T-helper 1 cell treated with Interleukin-12 subunit alpha and Interleukin-12 subunit beta and Interleukin-4 antibody, amounts not matched to agents 30 μg/mL and 1 μg/mL, for 36 hours (primary cell): Measurements from ENCODE around the gene MKLN1.
A peak's percentile ranks its signal among the peaks of the same experiment; 100 is the strongest.
"Not testable (repeated sequence)": the region's sequence is repeated elsewhere in the genome, so short reads cannot be mapped to it uniquely, and the experiment has no call there.

Source experiments
- H3K27ac Mint-ChIP-seq: one replicate; pipeline ENCODE4 v1.8.0; 2021; ENCODE audit warnings: mild to moderate bottlenecking, mixed read lengths
- H3K27me3 Mint-ChIP-seq: one replicate; pipeline ENCODE4 v1.8.0; 2021; ENCODE audit warnings: low read depth, mixed read lengths
- H3K36me3 Mint-ChIP-seq: one replicate; pipeline ENCODE4 v1.8.0; 2021; ENCODE audit warnings: low read depth, mixed read lengths
- H3K4me1 Mint-ChIP-seq: one replicate; pipeline ENCODE4 v1.8.0; 2021; ENCODE audit warnings: low read depth, mixed read lengths
- H3K4me3 Mint-ChIP-seq: one replicate; pipeline ENCODE4 v1.8.0; 2021; ENCODE audit warnings: mild to moderate bottlenecking, moderate library complexity, mixed read lengths
- H3K9me3 Mint-ChIP-seq: one replicate; pipeline ENCODE4 v1.8.0; 2021; ENCODE audit warnings: mixed read lengths

MKLN1 gene

GRCh38 chr7:131300572-131301466, 26.9 kb upstream of the MKLN1 start:
- Mint-ChIP-seq H3K4me1 (no peaks in the 10 kb centered on the region), H3K27me3 (no peaks in the 10 kb centered on the region), H3K36me3 (no peaks in the 10 kb centered on the region), H3K4me3 (no peak overlapping the region), H3K27ac (no peak overlapping the region), H3K9me3 (peaks cover 2% of the 10 kb centered on the region)

GRCh38 chr7:131302446-131302845, 25.2 kb upstream of the MKLN1 start:
- Mint-ChIP-seq H3K9me3 (peaks cover 11% of the 10 kb centered on the region), H3K27ac (no peak overlapping the region), H3K4me1 (no peaks in the 10 kb centered on the region), H3K4me3 (no peak overlapping the region), H3K36me3 (no peaks in the 10 kb centered on the region), H3K27me3 (no peaks in the 10 kb centered on the region)

- H3K9me3 Mint-ChIP-seq: peaks cover 16% of the 10 kb centered on the region
- H3K36me3 Mint-ChIP-seq: no peaks in the 10 kb centered on the region
- no peaks in the 10 kb centered on the region for H3K27me3 Mint-ChIP-seq
- H3K4me1 Mint-ChIP-seq: no peaks in the 10 kb centered on the region
- no peak overlapping the region for H3K27ac Mint-ChIP-seq
- H3K4me3 Mint-ChIP-seq: no peak overlapping the region
Measured at GRCh38 chr7:131302876-131303707, 24.6 kb upstream of the MKLN1 start.

GRCh38 chr7:131305152-131305551, 22.5 kb upstream of the MKLN1 start:
- Mint-ChIP-seq H3K4me3 (no peak overlapping the region), H3K36me3 (no peaks in the 10 kb centered on the region), H3K27me3 (no peaks in the 10 kb centered on the region), H3K9me3 (peaks cover 18% of the 10 kb centered on the region), H3K4me1 (no peaks in the 10 kb centered on the region), H3K27ac (no peak overlapping the region)

GRCh38 chr7:131306041-131306440, 21.6 kb upstream of the MKLN1 start:
- H3K4me1 Mint-ChIP-seq, H3K36me3 Mint-ChIP-seq, H3K4me3 Mint-ChIP-seq, H3K27me3 Mint-ChIP-seq, H3K27ac Mint-ChIP-seq: not testable (repeated sequence)
- peaks cover 24% of the 10 kb centered on the region for H3K9me3 Mint-ChIP-seq

GRCh38 chr7:131306777-131307176, 20.9 kb upstream of the MKLN1 start:
- Mint-ChIP-seq H3K4me1 (no peaks in the 10 kb centered on the region), H3K4me3 (no peak overlapping the region), H3K36me3 (no peaks in the 10 kb centered on the region), H3K27me3 (no peaks in the 10 kb centered on the region), H3K27ac (no peak overlapping the region), H3K9me3 (peaks cover 24% of the 10 kb centered on the region)

- Mint-ChIP-seq H3K27me3 (peaks cover 2% of the 10 kb centered on the region), H3K4me1 (no peaks in the 10 kb centered on the region), H3K4me3 (no peak overlapping the region), H3K36me3 (no peaks in the 10 kb centered on the region), H3K27ac (no peak overlapping the region), H3K9me3 (peaks cover 24% of the 10 kb centered on the region)
Measured at GRCh38 chr7:131307627-131308026, 20.0 kb upstream of the MKLN1 start.

GRCh38 chr7:131312838-131313237, 14.8 kb upstream of the MKLN1 start:
- no peak overlapping the region for H3K4me3 Mint-ChIP-seq

GRCh38 chr7:131320603-131321002, 7.1 kb upstream of the MKLN1 start:
- Mint-ChIP-seq H3K9me3 (peaks cover 16% of the 10 kb centered on the region), H3K27ac (no peak overlapping the region), H3K27me3 (peaks cover 7% of the 10 kb centered on the region), H3K4me3 (no peak overlapping the region), H3K36me3 (peaks cover 4% of the 10 kb centered on the region), H3K4me1 (peaks cover 8% of the 10 kb centered on the region)

More at GRCh38 chr7:131312838-131313237, 14.8 kb upstream of the MKLN1 start:
- Mint-ChIP-seq H3K9me3 (peaks cover 30% of the 10 kb centered on the region), H3K4me1 (no peaks in the 10 kb centered on the region), H3K27me3 (peaks cover 9% of the 10 kb centered on the region), H3K27ac (no peak overlapping the region), H3K36me3 (peaks cover 2% of the 10 kb centered on the region)

- Mint-ChIP-seq H3K4me3 (no peak overlapping the region), H3K27me3 (peaks cover 7% of the 10 kb centered on the region), H3K36me3 (peaks cover 4% of the 10 kb centered on the region), H3K27ac (no peak overlapping the region), H3K9me3 (peaks cover 9% of the 10 kb centered on the region), H3K4me1 (peaks cover 13% of the 10 kb centered on the region)
Measured at GRCh38 chr7:131321656-131322055, 6.0 kb upstream of the MKLN1 start.

- Mint-ChIP-seq H3K4me1 (peaks cover 17% of the 10 kb centered on the region), H3K36me3 (peaks cover 4% of the 10 kb centered on the region), H3K27ac (no peak overlapping the region), H3K27me3 (peaks cover 7% of the 10 kb centered on the region), H3K4me3 (no peak overlapping the region), H3K9me3 (peaks cover 5% of the 10 kb centered on the region)
Measured at GRCh38 chr7:131322061-131322460, 5.6 kb upstream of the MKLN1 start.

- Mint-ChIP-seq H3K4me1 (peaks cover 22% of the 10 kb centered on the region), H3K27ac (no peak overlapping the region), H3K4me3 (no peak overlapping the region), H3K9me3 (peaks cover 5% of the 10 kb centered on the region), H3K36me3 (peaks cover 4% of the 10 kb centered on the region), H3K27me3 (peaks cover 6% of the 10 kb centered on the region)
Measured at GRCh38 chr7:131322861-131323260, 4.8 kb upstream of the MKLN1 start.

- no peaks in the 10 kb centered on the region for H3K9me3 Mint-ChIP-seq
- H3K27me3 Mint-ChIP-seq: no peaks in the 10 kb centered on the region
- peaks cover 40% of the 10 kb centered on the region for H3K4me1 Mint-ChIP-seq
- peak overlapping the region; percentile 16 for H3K4me3 Mint-ChIP-seq
- peaks cover 10% of the 10 kb centered on the region for H3K36me3 Mint-ChIP-seq
- no peak overlapping the region for H3K27ac Mint-ChIP-seq
Measured at GRCh38 chr7:131325179-131325840, 2.4 kb upstream of the MKLN1 start.

- Mint-ChIP-seq H3K27me3 (no peaks in the 10 kb centered on the region), H3K27ac (no peak overlapping the region), H3K36me3 (peaks cover 11% of the 10 kb centered on the region), H3K9me3 (no peaks in the 10 kb centered on the region), H3K4me3 (peak overlapping the region; percentile 98), H3K4me1 (peaks cover 49% of the 10 kb centered on the region)
Measured at GRCh38 chr7:131326576-131326975, 1.1 kb upstream of the MKLN1 start.
